ENCODE results near the gene MACROD2. TPM values are rescaled to one million over a fixed set of nuclear protein-coding genes. Genes with fewer than 3 reads are reported as not detected.
A peak's percentile ranks its signal among the peaks of the same experiment; 100 is the strongest.

Gene MACROD2
- total RNA-seq, 2 donors from 2014 or later: 8.3 to 21.8 TPM

DNA sequence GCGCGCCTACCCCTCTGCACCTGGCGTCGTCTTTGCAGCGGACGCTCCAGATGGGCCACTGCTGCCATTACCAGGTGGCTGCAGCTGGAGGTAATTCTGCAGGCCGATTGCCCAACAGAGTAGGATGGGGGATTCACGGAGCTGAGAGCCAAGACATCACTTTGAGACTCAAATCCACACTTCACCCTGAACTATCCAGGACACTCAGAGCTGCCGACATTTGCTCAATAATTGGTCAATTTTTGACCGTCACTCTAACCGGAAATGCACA is 1037.0 kb downstream of the MACROD2 start:
- H3K27me3 ChIP-seq: no peaks in the 10 kb centered on the region
- intact Hi-C loops (cut with DNase I): no loop called here
- no peaks in the 10 kb centered on the region for H3K9me3 ChIP-seq
- no peaks in the 10 kb centered on the region for H3K4me1 ChIP-seq
- no peak overlapping the region for H3K4me3 ChIP-seq
- no peak overlapping the region for H3K27ac ChIP-seq
- ATAC-seq (no peak), DNase-seq (no peak)
- H3K36me3 ChIP-seq (replicated peaks in 1 of 2; ENCODE audit: insufficient read depth in 1 of 2, low read depth in 2 of 2): no peaks in the 10 kb centered on the region
- TF ChIP-seq, protein P1, sequence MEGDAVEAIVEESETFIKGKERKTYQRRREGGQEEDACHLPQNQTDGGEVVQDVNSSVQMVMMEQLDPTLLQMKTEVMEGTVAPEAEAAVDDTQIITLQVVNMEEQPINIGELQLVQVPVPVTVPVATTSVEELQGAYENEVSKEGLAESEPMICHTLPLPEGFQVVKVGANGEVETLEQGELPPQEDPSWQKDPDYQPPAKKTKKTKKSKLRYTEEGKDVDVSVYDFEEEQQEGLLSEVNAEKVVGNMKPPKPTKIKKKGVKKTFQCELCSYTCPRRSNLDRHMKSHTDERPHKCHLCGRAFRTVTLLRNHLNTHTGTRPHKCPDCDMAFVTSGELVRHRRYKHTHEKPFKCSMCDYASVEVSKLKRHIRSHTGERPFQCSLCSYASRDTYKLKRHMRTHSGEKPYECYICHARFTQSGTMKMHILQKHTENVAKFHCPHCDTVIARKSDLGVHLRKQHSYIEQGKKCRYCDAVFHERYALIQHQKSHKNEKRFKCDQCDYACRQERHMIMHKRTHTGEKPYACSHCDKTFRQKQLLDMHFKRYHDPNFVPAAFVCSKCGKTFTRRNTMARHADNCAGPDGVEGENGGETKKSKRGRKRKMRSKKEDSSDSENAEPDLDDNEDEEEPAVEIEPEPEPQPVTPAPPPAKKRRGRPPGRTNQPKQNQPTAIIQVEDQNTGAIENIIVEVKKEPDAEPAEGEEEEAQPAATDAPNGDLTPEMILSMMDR (IDR thresholded peaks at IDR 0.05): no peak
- no peak for TF ChIP-seq POLR2A (IDR thresholded peaks at IDR 0.05)
- WGBS, 2 donors: 94% methylated on average over 7 to 11 of the region's 11 CpGs

DNA sequence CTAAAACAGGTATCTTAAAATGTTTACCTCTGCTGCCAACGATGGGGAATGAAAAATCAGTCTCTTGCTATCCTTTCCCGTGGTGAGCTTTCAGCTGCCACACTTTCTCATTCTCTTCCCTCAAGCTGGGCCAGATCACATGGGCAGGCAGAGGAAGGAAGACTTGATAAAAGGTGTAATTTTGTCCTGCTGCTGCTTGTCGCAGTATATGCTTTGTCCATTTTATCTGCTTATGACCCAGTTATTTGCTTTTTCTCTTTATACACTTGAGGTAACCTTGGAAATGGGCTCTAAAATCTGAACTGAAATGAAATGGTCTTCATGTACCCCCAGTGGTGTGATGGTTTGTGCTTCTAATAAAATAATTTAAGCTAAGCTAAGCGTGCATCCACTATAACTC is 1038.0 kb downstream of the MACROD2 start:
- no peaks in the 10 kb centered on the region for H3K9me3 ChIP-seq
- no peaks in the 10 kb centered on the region for H3K4me1 ChIP-seq
- no peak for TF ChIP-seq POLR2A (IDR thresholded peaks at IDR 0.05)
- TF ChIP-seq, protein P1 (IDR thresholded peaks at IDR 0.05): no peak
- no peak overlapping the region for H3K27ac ChIP-seq
- no peaks in the 10 kb centered on the region for H3K27me3 ChIP-seq
- DNase-seq (no peak), ATAC-seq (no peak)
- no peak overlapping the region for H3K4me3 ChIP-seq
- intact Hi-C loops (cut with DNase I): no loop called here
- no peaks in the 10 kb centered on the region for H3K36me3 ChIP-seq (replicated peaks in 1 of 2; ENCODE audit: insufficient read depth in 1 of 2, low read depth in 2 of 2)
- 62 to 64% methylated on average over 4 of the region's 4 CpGs for WGBS, 2 donors

DNA sequence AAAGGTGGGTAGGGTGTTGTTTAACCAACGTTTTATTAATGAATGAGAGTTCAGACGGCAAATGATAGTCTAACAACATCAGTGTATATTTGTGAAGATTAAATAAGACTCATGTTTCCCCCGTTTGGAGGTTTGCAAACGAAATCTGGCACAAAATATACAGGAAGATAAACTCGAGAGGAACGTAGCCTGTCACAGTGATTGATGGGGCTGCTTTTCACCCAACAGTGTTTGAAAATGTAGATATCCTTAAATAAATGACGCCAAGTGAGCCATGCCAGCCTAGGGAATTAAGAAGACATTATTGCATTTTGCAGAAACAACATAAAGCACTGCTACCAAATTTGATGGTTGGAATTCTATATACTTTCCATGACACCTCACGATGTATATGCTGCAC is 1038.6 kb downstream of the MACROD2 start:
- ATAC-seq: no peak
- TF ChIP-seq, protein P1 (IDR thresholded peaks at IDR 0.05): no peak
- TF ChIP-seq POLR2A (IDR thresholded peaks at IDR 0.05): no peak
- intact Hi-C loops (cut with DNase I): no loop called here

DNA sequence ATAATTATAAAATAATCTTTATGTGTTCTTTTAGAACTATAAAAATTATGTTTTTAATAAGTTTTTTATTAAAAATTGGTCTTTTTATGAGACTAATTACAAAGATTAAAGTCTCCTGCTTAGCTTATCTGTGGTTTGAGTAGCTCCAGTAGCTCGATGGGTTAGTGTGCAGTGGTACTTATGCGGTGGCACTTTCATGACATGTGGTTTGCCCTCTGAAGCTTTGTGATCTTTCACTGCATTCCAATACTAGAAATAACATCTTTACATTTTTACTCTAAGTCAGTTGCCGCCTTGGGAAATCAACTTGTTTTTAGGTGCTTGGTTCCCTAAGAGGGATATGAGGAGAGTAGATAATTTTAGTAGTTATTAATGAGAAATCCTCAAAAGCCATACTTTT is 1041.6 kb downstream of the MACROD2 start:
- TF ChIP-seq POLR2A (IDR thresholded peaks at IDR 0.05): no peak
- TF ChIP-seq, protein P1 (IDR thresholded peaks at IDR 0.05): no peak
- Histone ChIP-seq H3K36me3 (replicated peaks in 1 of 2; ENCODE audit: insufficient read depth in 1 of 2, low read depth in 2 of 2) (no peaks in the 10 kb centered on the region), H3K4me1 (no peaks in the 10 kb centered on the region), H3K9me3 (no peaks in the 10 kb centered on the region), H3K4me3 (no peak overlapping the region), H3K27me3 (no peaks in the 10 kb centered on the region), H3K27ac (no peak overlapping the region)
- DNase-seq: no peak
- ATAC-seq: no peak
- WGBS, 2 donors: 90 to 91% methylated on average over 3 of the region's 3 CpGs
- intact Hi-C loops (cut with DNase I): no loop called here

More for the DNA sequence above, 1038.6 kb downstream of the MACROD2 start:
- no peaks in the 10 kb centered on the region for H3K36me3 ChIP-seq (replicated peaks in 1 of 2; ENCODE audit: insufficient read depth in 1 of 2, low read depth in 2 of 2)
- no peak overlapping the region for H3K4me3 ChIP-seq
- whole genome bisulfite sequencing, 2 donors: 15 to 19% methylated on average over 8 of the region's 8 CpGs
- H3K9me3 ChIP-seq: no peaks in the 10 kb centered on the region
- H3K27me3 ChIP-seq: no peaks in the 10 kb centered on the region
- no peak for DNase-seq
- H3K4me1 ChIP-seq: no peaks in the 10 kb centered on the region
- no peak overlapping the region for H3K27ac ChIP-seq

DNA sequence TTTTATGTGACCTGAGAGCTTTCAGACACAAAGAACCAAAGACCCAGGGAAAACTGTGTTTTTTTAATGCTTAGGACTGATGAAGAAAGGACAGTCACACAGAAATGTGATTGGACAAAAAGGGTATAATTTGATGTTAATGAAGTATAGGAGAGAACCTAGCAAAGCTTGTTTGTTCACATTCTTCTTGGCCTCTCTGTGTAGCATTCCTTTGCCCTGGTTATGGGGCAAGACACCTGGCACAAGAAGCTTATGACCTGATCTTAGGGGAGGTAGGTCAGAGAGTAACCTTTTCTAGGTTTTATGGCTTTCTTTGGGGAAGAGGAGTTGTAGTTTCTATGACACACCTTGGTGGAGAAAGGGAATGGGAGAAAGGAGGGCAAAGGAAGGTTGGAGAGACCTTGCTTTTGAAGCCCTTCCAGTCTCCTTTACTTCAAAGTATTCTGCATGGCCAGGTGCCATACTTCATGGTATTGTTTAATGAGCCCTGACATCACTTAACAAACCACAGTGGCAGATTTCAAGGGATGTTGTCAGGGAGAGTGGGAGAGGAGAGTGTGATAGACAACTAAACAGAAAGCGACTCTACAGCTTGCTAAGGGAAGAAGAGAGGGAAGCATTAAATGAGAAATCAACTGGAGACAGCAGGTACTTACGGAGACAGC is 1043.9 kb downstream of the MACROD2 start:
- ATAC-seq: peak; percentile 53
- no peak overlapping the region for H3K27ac ChIP-seq
- intact Hi-C loops (cut with DNase I): no loop called here
- no peaks in the 10 kb centered on the region for H3K27me3 ChIP-seq
- no peaks in the 10 kb centered on the region for H3K36me3 ChIP-seq (replicated peaks in 1 of 2; ENCODE audit: insufficient read depth in 1 of 2, low read depth in 2 of 2)
- H3K9me3 ChIP-seq: no peaks in the 10 kb centered on the region
- no peak overlapping the region for H3K4me3 ChIP-seq
- 80 to 96% methylated on average over 2 of the region's 2 CpGs for WGBS, 2 donors
- no peak for DNase-seq
- no peak for TF ChIP-seq POLR2A (IDR thresholded peaks at IDR 0.05)
- TF ChIP-seq, protein P1 (IDR thresholded peaks at IDR 0.05): no peak
- H3K4me1 ChIP-seq: no peaks in the 10 kb centered on the region

Measured in body of pancreas (tissue), 4 donors.